KBM-7 (cell line): Measurements from ENCODE around the gene RRBP1.

Experiments used
- DNase-seq: peaks from one replicate; pipeline ENCODE4 v3.0.0-alpha.2; 2015
- in situ Hi-C: fragments of 300-500 bp; cut with MboI; formaldehyde crosslinking; loops from 2 replicates; pipeline ENCODE4 v1.14.3; 2020; ENCODE audit warnings: low sequenced_read_pairs, low pct_unique_long_range_greater_than_20kb, mixed read lengths

RRBP1 gene

DNA sequence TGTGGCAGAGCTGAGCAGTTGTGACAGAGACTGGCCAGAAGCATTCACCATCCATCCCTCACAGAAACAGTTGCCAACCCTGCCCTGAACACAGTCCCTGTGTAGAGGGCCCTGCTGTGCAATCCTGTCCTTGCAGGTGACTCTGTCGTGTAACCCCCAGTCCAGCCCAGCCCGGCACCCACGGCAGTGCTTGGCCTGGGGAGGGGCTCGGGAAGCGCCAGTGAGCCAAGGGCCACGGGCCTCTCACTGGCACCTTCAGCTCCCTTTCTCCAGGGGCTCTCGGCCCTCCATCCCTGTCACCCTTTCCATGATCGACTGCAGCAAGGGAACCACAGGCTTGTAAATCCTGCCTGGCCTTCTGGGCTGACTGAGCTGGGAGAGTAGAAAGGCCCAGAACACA is 53.0 kb downstream of the RRBP1 start:
- in situ Hi-C loops, result no loop called here
- no peak for DNase-seq

DNA sequence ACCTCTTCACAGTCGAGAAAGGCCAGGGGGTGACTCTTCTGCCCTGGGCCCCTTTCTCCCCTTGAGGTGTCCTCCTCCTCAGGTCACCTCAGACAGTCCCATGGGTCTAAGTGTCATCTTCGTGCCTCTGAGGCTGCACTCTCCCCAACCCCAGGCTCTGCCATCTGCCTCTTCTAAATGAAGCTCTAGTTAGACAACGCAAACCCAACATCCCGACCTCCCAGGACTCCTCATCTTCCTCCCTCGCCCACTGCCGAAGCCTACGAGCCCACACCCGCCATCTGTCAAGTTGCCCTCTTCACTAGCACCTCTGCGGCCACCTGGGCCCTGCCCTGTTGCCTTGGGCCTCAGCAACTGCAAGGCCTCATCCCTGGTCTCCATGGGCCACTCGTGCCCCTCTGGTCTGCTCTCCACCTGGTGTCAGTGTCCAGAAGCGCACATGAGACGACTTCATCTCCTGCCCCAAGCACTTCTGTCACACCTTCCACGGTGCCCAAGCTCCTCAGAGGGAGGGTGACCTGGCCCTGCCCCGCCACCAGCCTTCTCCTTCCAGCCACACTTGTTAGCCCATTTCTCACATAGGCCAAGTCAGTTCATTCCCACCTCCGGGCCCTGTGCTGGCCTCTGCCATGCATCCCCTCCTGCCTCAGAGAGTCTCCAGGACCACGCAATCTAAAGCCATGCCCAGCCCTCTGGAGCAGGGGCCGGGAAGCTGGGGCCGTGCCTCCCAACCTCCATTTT is 53.8 kb downstream of the RRBP1 start:
- DNase-seq, result no peak
- in situ Hi-C loops, result no loop called here

DNA sequence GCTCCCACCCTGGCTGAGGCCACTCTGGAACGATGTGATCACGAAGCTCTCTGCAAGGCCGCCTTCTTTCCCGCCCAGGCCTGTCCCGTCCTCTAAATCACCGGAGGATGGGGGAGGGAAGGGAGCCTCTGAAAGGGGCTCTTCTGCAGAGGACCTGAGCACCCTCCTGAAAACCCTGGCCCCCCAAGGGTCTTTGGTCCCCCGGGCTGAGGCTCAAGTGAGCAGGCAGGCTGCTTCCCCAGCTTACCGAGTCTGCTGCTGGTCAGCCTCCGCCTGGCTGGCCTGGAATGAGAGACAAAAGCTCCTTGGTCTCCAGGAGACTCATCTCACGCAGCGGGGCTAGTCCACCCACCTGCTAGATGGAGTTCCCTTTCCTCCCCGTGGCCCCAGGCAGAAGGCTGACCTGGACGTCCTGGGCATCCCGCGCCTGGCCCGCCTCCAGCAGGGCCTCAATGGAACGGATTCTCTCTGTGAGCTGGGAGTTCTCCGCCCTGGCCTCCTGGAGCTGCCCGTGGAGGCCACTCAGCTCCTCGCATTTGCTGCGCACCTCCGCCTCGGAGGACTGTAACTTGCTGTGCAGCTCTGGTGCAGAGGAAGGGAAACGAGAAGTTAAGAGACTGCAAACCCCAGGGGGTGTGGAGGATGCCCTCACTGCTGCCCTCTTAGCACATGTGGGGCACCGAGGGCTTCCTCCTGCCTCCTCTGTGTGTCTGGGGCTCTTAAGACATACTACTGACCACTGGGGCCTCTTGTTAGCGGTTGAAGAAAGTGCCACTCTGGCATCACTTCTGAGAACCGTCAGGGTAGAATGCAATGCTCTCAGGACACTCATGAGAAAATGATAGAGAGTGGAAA is 54.7 kb downstream of the RRBP1 start:
- in situ Hi-C loops, result no loop called here
- DNase-seq, result no peak

DNA sequence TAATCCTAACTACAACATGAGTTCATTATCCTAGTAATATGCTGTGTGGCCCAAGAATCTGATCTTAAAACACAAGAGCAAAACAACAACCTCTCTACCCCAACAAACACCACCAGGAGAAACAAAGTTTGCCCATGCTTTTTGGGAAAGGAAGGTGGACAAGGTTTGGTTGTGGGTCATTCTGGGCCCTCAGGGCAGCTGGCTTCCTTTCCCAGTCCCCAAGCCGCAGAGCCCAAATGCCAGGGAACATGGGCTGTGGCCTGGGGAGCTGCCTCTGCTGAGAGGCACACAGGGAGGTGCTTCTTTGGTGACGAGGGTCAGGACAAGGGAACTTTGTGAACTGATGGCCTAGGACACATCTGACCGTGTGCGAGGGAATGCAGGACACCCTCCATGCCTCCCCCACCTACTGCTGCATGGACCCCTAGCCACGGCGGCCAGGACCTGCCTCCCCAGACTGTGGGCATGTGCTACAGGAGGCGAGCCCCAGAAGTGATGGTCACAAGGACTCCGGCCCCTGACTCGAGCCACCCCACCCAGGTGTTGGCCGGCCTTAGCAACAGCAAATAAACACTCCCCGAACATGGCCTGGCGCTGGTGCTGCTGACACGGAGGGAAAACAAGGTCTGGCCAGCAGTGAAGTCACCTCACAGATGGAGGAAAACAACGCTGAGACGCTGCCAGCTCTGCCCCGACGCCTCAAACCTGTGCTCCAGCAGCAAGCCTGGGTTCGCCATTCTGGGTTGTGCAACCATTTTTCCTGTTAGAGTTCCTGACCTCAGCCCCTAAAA is 55.6 kb downstream of the RRBP1 start:
- in situ Hi-C loops, result no loop called here
- no peak for DNase-seq

DNA sequence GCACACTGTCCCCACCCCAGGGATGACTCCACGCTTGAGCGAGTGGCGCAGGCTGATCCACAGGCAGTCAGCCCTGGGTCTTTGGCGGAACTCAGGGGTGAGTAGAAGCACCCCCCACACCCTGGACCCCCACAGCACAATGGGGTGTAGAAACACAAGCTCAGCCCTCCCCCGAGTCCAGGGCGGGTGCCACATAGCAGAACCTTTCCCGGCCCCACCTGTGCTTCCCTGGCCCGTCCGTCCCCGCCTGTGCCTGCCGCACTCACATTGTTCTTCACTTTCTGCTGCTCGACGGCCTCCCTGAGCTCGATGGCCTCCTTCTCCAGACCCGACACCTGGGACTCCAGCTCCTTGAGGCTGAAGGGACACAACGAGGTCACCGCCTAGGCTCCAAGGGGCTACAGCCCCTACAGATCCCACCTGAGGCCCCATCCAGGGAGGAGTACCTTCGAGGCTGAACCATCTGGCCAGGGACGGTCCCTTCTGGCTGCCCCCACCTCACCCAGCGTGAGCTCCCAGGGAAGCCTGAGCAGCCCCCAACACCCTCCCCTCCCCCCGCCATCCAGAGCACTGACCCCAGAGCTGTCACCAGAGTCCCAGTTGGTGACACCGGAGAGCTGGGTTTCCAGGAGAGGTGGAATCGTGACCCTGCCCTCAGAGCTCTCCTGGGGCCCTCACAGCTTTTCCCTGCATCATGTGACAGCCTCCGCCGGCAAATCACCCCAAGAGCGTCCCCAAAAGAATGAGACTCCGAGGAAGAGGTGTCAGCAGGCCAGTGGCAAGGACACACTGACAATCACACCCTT is 56.6 kb downstream of the RRBP1 start:
- in situ Hi-C loops, result no loop called here
- DNase-seq, result no peak

DNA sequence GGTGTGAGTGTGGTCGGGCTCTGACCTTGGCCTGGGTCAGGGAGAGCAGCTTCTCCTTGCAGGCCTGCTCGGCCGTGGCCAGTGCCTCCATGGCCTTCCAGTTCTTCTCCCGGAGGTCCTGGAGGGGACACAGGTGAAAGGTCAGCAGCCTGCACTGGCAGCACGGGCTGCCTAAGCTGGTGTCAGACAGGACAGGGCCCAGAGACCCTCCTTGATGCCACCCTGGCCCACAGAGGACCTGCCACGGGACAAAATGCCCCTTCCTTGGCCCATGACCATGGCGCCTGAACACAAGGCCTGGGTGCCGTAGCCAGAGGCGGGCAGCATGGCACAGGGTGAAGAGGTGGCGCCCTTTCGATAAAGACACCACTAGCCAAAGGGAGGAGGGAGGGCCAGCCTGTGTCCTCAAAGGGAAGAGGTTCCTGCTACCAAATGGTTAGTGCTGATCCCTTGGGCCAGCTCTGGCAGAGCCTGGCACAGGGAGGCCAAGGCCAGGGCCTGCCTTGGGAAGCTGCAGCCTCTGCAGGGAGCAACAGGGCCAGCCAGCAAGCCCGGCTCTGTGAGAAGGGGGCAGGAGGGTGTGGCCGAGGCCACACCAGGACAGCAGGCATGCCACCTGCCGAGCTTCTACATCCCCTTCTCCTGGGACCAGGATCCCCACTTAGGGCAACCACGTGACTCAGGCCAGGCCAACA is 57.3 kb downstream of the RRBP1 start:
- DNase-seq, result no peak
- in situ Hi-C loops, result no loop called here

DNA sequence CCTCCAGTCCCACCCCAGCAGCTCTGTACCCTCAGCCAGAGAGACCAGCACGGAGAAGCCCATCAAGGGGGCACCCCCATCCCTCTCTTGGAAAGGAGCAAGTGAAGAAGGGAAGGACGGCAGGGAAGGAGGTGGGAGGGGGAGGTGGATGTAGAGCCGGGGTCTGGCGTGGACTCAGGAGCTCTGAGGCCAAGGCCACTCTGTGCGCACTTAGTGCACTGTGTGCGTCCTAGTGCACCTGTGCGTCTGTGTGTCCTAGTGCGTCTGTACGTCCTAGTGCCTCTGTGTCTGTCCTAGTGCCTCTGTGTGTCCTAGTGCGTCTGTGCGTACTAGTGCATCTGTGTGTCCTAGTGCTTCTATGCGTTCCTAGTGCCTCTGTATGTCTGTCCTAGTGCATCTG is 58.0 kb downstream of the RRBP1 start:
- in situ Hi-C loops, result no loop called here
- no peak for DNase-seq

DNA sequence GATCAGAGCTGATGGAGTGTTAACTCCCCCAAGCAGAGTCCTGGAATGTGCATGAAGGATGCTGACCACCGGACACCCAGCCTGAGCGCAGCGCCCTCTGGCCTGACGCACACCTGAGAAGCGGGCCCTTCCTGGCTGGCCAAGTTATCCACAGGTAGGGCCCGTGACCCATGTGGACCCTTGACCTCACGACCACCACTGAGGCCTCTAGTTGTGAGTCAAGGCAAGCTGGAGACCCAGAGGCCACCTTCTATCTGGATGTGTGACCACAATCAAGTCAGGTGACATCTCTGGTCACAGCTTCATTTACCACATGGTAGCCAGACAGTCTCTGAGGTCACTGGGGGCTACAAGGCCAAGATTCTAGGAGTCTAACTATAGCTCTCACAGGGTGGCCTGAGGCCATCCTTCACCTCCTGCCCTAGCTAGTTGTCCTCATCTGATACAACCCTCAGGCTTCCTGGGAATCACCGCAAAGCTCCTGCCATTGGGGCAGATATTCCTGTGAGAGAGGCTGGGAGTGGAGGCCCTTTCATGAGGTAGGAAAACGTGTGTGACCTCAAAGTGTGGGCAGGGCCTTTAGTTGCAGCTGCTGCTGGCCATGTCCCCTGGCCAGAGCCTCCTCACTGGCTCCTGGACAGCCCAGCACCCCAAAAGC is 59.1 kb downstream of the RRBP1 start:
- no peak for DNase-seq
- in situ Hi-C loops, result no loop called here

DNA sequence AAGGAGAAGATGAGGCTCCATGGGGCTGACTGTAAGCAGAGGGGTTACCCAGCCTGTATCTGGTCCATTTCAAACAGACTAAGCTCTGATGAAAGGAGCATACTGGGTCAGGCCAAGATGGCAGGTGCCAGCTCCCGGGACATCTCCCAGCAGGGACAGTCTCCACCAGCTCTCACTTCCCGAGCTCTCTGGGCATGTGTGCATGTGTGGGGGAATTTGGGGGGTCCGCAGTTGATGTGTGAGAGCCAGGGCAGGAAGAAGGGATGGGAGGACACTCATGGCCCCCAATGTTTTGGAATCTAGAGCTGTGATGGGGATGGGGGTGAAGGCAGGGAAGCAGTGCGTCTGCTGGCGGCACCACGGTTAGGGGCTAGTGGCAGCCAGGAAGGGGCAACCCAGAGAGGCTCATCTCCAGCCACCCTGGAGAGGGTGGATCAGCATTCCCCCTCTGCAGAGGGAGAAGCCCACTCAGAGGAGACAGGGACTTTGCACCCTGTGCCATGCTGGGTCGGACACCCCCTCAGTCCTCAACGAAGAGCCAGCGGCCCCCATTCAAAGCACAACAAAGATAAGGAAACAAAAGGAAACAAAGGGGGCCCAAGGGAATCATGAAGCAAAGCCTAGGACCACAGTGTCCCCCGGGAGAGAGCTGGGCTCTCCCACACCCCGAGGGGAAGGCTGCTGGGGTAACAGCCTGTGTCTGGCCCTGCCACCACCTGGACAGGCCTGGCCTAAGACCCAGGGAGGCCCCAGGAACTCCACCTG is 59.8 kb downstream of the RRBP1 start:
- in situ Hi-C loops, result no loop called here
- no peak for DNase-seq

DNA sequence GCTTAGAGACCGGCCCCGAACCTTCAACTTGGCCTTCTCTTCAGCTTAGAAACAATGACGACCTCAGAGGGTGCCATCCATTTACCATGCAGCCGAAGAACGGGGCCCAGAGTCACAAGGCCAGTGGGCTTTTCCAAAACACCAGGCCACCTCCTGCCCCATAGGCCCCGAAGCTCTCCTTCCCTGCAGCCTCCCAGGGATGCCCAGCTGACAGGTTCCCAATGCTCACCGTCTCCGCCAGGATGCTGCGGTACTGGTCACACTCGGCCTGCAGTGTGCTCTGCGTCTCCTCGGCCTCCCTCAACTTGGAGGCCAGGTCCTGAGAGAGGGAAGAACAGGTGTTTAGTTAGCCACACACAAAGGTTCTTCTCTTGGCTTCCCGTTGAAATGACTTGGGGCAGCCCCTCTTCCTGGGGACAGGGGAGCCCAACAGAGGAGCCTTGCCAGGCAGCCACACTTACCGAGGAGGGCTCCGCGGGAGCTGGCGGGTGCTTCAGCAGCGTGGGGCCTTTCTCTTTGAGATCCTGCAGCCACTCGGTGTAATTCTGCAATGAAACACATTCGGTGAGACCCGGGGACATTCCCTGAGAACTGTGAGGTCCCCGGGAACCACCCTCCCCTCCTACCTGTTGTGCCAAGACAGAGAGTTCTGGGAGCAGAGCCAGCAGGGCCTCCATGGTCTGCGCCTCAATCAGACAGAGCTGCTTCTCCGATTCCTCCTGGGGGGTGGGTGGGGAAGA is 60.6 kb downstream of the RRBP1 start:
- no peak for DNase-seq
- in situ Hi-C loops, result no loop called here

DNA sequence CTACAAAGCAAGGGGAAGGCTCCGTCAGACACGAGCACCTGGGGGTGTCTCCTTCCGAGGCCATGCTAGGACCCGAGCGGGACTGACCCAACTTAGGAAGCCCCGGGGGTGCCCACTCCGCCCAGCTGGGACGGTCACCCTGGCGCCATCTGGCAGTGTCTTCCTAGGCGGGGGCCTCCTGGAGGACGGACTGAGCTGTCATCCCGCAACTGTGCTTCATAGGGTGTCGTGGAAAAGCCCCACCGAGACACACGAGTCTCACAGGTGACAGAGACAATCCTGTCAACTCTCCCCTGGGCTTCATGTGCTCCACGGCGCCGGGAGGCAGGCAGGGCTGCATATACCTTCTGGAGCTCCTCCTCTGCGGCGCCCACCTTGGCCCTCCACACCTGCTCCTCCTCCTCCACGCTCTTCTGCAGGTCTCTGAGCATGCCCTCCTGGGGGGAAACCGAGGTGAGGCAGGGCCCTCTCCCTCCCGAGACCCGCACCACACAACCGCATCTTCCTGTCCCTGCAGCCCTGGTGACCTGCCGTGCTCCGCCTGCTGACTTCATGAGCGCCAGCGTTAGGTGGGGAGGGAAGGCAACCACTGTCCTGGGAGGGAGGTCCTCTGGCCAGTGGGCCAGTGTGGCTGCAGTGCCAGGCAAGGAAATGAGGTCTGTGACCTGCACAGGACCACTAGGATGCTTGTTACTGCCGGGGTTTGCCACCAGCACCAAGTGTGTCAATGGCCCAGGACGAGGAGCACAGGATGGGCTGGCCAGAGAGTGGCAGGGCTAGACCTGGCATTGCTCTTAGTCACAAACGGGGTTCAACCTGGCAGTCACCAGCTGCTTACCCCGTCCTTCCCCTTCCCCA is 61.4 kb downstream of the RRBP1 start:
- no peak for DNase-seq

DNA sequence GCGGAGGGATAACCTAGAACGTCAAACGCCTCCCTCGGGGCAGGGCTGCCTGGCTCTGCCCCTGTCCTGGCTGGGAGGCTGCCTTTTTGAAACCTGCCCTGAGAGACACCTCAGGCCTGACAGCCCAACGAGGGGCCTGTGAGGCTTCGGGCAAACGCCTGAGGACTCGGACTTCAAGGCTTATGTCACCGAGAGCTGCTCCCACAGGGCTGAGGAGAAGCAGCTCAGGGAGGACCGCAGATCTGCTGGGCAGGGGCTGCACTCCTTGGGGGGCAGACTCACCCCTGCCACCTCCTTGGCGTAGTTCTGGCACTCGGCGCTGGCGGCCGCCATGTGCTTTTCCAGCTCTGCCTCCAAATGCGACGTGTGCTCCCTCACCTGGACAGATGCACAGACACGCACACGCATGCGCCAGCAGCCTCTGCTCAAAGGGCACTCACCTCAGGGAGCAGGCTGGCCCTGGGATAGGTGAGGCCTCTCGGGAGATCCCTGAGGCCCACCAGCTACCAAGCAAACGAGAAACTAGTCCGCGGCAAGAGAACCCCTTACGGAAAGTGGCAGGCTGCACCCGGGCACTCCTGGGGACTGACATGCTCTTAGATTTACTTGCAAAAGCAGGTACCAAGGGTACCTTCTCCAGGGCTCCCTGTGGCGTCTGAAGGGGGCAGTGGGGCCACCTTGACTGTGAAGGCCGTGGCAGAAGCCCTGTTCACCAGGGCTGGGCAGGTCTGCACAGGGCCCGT is 62.5 kb downstream of the RRBP1 start:
- in situ Hi-C loops, result no loop called here
- no peak for DNase-seq

More for the DNA sequence above, 61.4 kb downstream of the RRBP1 start:
- in situ Hi-C loops, result no loop called here

DNA sequence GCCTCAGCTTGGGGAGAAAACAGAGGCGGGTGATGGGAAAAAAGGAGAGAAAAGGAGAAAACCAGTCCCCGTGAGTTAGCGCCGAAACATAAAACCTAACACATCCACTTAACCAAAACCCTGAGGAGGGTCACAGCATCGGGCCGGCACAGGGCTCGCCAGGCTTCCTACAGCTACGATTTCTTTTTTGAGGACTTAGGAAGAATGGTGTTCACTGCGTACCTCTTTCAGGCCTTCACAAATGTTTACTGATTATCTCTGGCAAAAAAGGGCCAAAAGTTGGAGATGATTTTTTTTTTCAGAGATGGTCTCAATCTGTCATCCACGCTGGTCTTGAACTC is 63.4 kb downstream of the RRBP1 start:
- in situ Hi-C loops, result no loop called here
- no peak for DNase-seq

DNA sequence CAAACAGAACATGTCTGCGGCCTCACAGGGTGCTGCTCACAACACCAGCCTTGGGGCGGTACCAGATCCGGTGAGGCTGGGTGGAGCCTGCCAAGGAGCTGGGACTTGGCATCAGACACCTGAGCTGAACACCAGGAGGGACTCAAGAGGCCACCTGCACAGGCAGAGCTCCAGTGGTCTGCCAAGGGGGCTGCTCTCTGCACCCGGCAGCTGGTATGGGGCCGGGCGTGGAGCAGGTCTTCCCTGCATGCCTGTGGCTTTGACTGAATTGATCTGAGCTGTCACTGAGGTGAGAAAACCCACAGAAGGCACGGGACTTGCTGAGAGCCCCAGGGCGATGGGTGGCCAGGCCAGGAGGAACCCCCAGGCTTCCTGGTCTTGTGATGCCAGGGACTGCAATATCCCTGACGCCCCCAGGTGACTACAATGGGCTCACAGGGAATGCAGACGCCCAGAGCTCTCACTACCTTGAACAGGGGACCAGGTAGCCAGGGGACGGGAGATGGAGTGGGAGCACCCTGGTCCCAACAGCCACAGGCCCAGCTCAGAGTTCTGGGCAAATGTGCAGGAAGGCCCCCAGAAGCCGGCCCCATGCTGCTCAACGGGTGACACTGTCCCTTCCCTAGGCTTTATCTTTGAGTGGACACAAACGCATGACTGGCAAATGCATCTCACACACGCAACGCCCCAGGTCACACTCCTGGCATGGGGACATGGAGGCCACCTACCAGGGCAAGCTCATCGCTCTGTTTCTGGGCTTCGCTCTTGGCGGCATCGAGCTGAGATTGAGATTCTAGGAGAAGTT is 64.0 kb downstream of the RRBP1 start:
- in situ Hi-C loops, result no loop called here
- no peak for DNase-seq
